Retina (tissue), 1 donor: ENCODE results near the gene NPB.
A peak's percentile ranks its signal among the peaks of the same experiment; 100 is the strongest.
"Not testable (repeated sequence)": the region's sequence is repeated elsewhere in the genome, so short reads cannot be mapped to it uniquely, and the experiment has no call there.

ENCODE experiments used
- DNase-seq: peaks from one replicate; pipeline ENCODE4 v3.0.0-alpha.2; 2016

The NPB gene

DNA sequence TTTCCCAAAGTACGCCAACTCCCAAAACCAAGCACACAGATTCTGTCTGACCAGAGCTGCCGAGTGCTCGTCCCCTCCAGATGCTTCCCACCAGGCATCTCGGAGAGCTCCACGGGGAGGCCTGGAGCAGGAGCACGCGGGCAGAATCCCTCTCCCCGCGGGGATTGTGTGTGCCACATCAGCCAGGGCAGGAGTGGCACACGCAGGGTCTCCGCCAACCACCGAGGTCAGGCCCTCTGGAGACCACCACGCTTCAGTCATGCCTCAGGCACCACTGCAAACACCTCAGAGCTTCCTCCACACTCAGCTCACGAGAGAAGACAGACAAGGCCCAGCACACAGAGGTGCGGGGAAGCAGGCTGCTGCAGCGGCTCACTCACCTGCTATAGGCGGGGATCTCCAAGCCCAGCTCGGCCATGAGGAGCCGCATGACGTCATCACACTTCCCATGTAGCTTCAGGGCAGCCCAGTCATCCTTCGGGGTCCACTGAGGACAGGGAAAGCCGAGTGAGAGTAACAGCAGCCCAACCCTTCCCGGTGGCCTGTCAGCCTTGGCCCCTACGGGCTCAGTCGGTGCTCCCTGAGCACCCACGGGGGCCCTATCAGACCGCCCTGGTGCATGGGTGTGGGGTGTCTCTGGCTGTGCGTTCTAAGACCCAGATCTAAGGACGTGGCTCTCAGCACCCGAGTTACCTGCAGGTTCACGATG is 11.5 kb downstream of the NPB start:
- no peak for DNase-seq

DNA sequence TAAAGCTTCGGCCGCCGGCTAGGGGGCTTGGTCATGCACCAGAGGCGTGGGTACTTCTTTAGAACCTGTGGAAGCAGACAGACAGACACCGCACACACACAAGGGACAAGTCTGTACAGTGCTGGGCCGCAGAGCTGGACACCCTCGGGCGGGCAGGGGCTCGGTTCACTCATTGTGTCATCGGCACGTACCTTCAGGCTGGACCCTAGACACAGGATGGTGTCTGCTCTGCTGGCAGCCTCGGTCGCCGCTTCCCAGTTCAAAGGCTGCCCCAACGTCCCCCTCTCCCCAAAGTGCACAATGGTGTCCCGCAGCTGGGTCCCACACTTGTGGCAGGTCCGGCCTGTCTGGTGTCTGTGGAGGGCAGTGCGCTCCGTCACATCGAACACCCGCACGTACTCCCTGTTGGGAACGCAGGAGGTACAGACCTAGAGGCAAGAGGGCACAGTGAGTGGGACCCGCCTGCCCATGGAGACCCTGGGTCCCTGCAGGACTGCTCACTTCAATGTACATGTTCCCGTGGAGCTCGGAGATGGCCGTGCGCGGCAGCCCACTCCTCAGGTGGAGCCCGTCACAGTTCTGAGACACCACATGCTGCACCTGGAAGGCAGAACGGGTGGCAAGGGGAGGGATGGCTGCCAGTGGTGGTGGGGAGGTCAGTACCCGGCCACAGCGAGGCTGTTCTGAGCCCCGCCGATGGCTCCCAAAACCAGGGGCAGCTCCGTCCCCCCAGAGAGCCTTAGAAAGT is 12.2 kb downstream of the NPB start:
- no peak for DNase-seq

DNA sequence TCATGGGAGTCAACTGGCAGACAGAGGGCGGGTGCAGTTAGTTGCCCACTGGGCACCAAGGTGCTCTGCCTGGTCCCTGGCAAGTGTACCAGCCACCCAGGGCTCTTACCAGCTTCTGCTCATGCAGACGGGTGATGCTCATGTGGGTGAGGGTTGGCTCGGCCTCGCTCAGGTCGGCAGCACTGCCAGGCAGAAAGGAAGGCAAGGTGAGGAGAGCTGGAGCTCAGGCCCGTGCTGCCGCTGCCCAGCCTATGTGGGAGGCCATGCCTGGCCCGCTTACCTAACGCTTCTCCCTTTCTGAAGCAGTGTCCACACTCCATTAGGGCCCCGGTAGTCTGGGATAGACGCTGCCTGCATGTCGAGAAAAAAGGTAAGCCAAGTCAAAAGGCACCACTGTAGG is 13.3 kb downstream of the NPB start:
- no peak for DNase-seq

DNA sequence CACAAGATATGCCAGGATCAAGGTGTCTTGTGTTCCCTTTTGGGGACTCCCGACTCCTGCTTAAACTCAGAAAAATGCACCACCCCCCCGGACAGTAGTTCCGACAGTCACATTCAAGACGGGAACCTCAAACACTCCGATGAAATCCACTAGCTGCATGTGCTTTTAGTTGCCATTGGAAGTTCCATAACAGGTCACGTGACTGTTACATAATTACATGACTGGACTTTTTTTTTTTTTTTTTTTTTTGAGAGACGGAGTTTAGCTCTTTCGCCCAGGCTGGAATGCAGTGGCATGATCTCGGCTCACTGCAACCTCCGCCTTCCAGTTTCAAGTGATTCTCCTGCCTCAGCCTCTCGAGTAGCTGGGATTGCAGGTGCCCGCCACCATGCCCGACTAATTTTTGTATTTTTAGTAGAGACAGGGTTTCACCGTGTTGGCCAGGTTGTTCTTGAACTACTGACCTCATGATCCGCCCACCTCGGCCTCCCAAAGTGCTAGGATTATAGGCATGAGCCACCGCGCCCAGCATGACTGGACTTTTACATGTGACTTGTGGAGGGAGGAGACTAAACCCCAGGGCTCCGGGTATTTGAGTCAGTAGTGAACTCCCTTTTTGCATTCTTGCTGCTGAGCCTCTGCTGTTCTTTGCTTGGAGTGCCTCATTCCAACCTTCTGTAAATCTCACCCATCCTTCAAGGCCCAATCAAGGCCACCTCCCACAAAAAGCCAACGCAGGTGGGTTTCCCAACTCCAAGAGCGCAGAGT is 14.4 kb downstream of the NPB start:
- no peak for DNase-seq

DNA sequence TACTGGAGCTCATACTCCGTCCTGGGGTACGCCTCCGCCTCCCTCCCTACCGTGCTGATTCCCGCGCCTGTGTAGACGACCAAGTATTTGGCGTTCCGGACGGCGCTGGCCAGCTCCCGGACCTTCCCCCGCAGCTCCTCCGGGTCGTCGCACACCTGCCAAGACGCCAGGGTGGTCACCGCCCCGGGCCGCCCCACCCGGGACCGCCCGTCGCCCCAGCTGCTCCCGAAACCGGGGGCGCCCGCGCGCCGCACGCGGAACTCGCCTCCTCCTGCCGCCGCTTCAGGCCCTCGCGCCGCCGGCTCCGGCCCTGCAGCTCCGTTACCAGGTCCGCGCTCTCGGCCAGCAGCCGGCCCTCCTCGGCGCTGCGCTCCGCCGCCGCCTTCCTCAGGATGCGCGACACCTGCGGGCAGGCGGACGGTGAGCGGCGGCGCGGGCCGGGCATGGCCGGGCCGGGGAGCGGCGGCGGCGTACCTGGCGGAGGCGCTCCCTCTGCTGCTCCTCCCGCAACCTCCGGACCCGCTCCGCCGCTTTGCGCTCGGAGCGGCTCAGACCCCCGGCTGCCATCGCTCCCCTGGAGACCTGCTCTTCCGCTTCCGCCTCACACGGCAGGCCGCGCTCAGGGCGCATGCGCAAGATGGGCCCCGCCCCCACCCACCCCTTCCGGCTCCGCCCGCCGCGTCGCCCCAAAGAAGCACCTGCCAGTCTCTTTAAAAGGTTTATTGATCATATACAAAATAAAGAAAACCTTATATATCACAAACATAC is 15.7 kb downstream of the NPB start, which contains the start of gene SIRT7:
Gene SIRT7 (minus strand): TSS at position 612 of the 768 bp plus-strand sequence. CDS start 45 bp downstream, at position 567.
- DNase-seq: peak; percentile 74

DNA sequence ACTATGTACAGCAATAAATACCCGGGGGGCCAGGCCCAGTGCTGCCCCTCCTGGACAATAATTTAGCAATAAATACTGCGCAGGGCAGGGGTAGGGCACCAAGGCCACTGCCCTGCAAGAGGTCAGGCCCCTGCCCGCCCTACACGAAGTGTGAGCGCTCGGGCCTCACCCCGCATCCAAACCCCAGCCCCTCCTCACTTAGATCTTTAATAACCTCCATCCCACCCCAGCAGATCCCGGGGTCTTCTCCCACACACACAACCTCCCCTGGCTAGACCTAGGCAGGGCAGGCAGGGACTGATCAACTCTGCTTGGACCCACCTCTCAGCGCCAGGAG is 16.3 kb downstream of the NPB start:
- not testable (repeated sequence) for DNase-seq

DNA sequence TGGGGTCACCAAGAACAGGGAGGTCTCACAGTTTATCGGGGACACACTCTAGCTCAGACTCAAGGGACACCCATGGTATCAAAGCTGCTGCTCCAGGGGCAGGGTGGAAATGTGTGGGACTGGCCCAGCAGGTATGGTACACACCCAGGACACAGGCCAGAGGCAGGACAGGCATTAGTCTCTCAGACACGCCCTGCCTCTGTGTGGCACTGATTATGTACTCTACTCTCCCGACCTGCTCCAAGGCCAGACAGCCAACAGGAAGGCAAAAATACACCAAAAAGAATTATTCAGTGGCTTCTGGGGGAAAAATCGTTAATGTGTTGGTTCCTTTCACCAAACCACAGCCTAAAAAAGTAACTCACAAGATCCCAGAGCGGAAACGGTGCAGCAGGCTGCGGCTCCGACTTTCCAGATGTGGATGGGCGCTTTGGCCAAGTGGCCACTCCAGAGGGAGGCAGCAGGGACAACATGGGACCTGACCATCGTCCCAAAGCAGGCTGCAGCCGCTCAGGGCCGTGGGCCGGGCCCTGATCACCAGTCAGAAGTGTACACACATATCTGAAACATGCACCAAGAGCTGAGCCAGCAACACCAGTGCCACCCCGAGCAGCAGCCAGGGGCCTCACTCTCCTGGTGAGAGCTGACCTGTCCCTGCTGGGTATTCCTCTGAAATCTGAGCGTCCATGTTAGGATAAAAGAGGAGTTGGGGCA is 17.0 kb downstream of the NPB start:
- DNase-seq: no peak

DNA sequence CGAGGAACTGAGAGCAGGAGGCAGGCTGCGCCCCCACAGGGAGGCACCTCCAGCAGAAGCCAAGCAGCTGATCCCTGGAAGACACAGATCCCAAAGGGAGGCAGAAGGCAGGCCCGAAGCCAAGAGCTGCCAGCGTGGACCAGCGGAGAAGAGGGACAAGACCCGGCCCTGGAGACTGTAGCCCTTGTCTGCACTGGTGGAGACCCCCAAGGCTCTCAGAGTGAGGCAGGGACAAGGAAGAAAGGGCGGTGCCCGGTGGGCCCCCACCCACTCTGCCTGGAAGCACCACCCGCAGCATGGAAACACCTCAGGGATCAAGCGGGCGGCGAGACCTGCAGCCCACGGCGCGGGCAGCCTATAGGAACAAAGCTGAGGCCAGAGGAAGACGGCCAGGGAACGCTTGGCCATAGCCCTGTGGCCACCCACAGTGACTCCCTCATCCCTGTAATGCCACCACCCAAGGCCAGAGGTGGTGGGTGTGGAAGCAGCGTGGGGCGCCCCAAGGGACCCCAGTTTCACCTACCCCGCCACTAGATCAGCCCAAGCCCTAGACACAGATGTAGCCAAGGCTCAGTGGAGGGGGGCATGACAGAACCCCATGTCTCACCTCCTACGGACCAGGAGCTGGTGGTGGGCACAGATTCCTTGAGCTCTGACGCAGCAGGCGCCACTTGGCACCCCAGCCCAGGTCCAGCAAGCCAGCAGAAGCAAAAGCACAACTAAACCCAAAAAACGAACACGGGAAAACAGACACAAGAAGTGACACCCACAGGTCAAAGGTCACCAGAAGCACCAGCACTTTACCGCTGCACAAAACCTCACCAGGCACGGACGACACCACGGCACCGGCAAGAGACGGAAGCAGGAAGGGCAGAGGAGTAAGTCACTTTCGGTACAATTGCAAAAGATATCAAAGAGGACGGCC is 18.8 kb downstream of the NPB start:
- no peak for DNase-seq

DNA sequence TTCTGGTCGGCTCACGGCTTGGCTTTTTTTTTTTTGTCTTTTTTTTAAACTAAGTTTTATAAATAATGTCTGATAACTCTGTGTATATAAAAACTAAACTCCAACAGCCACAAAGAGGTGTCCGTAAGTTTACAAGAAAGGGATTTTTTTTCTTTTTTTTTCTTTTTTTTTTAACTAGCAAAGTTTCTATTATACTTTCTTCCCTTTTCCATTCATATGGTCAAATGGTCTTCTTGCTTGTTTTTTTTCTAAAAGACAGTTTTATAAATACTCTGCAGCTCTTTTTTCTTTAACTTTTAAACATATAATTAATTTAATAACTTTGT is 19.5 kb downstream of the NPB start:
- DNase-seq: no peak

DNA sequence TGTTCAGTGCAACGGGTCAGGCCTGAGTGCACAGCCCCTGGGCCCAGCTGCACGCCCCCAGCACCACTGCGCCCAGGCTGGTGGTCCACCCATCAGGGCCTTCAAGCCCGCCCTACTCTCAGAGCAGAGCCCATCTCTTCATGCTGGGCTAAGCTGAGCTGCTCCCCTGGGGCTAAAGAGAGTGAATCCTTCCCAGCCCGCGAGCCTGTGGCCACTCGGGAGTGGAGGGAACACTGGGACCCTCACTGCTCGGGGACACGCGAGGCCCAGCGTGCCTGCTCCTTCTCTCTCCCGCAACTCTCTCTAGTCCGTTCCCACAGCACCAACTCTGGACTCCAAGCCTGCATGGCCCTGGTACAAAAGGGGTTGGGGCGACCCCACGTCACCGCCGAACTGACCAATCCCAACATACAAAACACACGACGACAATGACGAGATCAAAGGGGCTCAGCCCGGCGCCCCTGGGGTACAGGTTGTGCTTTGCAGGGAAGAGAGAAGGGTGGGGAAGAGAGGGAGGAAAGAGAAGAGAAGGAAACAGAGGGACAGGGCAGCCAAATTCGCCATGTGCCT is 20.0 kb downstream of the NPB start:
- no peak for DNase-seq

DNA sequence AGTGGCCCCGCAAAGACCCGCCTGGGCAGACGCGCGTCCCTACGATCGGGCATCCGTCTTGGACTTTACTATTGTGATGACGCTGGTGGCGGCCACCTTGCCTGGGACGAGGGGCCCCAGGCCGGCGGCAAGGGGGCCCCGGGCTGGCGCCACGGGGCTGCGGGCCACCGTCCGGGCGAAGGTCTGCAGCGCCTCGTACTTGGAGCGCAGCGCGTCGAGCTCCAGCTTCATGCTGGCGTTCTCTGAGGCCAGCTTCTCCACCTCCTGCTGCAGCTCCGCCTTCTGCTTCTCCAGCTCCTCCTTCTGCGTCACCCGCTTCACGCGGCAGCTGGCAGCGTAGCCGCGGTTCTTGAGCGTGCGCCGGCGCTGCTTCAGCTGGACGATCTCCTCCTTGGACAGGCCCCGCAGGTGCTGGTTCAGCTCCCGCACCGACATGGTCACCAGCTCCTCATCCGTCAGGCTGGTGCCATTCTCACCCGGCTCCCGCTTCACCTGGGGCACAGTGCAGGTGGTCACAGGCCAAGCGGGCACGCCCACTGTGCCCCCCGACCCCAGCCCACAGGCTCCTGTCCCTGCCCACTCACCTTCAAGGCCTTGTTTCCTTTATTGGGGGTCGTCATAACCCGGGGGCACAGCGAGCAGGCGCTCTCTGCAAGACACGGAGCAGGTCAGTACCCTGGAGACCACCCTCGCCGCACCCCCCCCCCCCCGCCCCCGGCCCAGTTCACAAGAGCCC is 20.7 kb downstream of the NPB start:
- DNase-seq: no peak

DNA sequence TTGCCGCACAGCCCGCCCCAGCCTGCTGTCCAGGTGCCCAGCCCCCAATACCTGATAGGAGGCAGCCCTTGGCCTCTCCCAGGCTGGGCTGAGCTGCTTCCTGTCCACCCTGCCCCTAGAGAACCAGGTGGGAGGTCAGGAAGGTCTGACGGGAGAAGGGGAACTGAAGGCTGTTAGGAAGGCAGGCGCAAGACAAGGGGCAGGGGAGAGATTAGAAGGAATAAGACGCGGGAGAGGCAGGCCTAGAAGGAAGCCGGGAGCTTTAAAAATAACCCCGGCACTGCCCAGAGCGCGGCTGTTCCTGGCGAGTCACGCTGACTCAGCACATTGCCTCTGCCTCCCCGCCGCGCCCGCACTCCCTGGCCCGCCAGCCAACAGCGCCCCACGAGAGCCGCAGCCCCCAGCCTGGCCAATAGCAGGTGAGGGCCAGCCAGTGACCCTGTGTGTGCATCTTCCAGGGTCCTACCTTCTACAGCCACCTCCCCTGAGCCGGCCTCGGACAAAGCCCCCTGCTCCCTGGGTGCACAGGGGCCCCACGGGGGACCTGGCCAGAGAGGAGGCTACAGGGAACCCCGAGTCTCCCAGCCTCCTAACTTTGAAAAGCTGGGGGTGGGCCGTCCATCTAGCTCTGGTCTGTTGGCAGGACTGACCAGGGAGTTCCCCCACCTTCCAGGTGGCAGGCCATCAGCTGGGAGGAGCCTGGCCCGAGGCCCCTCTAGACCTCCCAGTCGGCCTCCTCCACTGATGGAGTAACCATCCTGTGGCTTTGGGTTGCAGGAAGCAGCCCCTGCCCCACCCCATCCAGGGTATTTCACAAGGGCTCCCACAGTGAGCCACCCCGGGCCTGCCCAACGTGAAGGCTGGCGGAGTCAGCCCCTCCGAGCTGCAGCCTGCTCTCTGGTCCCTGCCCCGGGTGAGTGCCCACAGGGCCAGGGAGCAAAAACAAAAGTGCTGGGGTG is 21.5 kb downstream of the NPB start:
- DNase-seq: peak; percentile 53

DNA sequence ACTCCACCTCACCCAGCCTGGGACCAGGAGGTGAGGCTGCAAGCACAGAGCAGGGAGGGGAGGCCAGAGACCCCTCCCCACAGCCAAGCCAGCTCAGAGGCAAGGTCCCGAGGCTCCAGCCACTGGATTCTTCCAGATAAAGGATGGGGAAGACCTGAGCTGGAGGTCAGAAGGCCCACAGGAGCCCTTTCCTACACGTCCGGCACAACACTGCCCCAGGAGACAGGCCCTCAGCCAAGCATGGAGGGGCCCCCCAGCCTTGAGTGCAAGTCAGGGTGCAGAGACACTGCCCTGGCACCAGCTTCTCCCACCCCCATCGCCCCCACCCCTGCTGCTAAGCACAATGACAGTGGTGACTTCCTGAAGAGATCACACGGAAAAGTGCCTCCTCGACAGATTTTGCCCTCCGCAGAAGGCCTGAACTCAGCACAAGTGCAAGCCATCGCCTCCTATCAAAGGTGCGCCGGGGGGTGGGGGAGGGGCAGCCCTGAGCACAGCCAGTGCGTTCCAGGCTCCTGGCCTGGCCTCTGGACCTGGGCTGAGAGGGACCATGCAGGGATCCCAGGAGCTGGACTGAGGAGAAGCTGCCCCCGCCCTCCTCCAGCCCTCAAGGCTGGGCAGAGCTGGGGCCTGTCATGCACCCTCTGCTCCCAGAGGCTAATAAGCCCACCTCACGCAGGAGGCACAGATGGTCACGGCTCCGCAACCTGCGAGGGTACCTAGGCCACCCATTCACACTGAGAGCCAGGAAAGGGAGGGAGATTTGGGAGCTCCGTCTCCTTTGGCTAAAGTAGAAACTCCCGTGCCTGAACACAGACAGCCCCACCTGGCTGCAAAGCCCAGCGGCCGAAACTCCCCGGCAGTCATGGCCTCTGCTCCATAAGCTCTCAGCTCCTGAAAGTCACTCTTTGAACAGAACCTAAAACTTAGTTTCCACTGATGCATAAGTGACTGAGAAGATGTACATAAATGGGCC is 22.8 kb downstream of the NPB start:
- no peak for DNase-seq

DNA sequence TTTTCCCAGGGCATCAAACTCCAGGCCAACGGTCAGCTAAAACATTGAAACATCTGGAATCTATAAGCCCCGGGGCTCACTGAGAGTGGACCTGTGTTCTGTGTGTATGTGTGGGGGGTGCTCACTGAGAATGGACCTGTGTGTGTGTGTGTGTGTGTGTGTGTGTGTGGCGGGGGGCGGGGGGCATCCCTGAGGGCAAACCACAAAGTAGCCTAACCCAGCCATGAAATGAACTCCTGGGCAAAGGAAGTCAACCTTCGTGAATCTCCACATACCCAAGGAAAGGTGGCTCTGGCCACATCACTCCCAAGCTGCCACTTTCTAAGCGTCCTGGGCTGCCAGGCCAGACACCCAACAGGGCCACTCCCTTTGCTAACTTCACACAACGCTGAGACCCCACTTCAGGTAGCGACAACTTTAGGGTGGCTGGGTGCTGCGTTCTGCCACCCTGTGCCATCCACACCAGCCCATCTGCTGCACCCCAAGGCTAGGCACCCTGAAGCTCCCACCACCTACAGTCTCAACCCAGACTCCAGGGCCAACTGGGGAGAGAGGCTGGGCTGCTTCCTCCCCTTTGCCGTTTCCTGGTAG is 23.9 kb downstream of the NPB start:
- DNase-seq: no peak

DNA sequence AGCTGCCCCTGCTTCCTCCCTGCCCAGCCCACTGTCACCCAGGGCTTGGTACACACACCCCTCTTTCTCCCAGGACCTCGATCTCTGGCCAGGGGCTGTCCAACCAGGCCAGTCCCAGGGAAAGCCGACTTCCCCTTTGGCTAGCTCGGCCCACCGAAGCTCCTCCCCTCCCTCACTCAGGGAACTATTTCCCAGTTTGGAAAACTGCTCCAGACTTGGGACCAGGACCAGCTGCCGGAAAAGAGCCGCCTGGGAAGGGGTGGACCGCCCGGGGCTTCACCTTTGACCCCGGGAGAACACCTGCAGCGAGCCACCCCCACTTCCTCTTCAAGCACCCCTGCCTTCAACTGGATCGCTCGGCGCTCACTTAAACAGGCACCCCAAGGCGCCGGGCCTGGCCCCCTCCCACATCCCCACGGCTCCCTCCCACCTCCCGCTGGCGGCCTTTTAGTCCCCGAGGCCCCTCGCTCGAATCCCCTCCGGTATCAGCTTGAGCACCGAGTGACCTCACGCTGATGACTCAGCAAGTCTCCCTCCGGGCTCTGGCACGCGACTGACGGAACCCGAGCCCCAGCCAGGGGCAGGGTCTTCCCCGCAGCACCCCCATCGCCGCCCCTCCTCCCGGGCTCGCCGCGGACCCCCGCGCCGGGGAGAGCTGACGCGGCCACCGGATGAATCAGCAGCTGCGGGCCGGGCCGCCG is 24.6 kb downstream of the NPB start:
- DNase-seq: peak; percentile 39

DNA sequence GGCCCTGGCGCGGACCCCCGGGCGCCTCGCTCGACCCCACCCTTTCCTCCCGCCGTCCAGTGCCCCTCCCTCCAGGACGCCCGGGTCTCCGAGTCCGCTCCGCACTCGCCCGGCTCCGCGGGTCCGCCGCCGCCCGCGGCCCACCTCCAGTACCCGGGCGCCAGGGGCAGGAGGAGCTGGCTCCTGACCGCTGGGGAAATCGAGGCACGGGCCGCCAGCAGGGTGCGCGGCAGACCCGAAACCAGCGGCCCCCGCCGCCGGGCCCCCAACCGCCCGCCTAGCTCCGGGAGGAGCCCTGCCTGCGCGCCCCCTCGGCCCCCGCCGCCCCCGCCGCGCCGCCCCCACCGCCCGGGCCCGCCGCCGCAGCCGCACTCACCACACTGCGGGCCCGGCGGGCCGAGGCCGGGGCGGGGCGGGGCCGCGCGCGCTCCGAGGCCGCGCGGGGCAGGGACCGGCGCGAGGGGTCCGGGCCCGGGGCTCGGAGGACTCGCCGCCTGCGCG is 25.2 kb downstream of the NPB start:
- DNase-seq: no peak
